KG1 (cell line): ENCODE results near the gene CELA2A.
"Not testable (repeated sequence)": the region's sequence is repeated elsewhere in the genome, so short reads cannot be mapped to it uniquely, and the experiment has no call there.

Experiments
- DNase-seq: peaks from one replicate; lab custom pipeline; 2025; lab: John Stamatoyannopoulos, UW

CELA2A gene

DNA sequence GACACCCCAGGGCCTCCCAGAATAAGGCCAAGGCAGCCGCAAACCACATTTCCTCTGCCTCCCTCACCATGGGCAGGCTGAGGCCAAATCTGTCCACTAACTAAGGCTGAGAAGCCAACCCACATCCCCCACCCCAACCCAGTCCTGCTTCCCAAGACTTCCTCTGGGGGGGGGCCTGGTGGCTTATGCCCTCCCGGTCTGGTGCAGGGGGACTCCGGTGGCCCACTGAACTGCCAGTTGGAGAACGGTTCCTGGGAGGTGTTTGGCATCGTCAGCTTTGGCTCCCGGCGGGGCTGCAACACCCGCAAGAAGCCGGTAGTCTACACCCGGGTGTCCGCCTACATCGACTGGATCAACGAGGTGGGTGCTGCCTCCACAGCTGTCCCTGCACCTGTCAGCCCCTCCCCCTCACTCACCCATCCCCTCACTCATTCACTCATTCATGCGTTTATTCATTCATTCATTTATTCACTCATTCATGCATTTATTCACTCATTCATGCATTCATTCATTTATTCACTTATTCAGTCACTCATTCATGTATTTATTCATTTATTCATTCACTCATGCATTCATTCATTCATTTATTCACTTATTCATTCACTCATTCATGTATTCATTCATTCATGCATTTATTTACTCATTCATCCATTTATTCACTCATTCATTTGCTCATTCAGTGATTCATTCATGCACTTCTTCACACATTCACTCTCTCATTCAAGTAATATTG is 11.0 kb upstream of the CELA2A start:
- DNase-seq = no peak

DNA sequence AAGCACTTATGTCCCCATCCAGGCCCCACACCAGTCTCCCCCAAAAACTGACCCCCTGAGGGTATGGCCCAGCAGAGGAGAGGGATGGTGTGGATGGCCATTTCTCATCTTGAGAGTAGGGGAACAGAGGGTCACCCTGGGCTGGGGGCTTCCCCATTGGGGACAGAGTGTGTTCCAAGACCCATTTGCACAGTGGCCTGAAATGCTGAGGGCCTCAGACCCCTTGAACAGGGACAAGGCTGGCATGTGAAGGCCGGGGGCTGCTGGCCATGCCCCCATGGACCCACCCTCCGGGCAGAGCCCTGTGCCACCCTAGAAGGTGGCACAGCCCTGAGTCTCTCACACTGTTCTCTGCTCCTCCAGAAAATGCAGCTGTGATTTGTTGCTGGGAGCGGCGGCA is 10.3 kb upstream of the CELA2A start:
- DNase-seq = no peak

- DNase-seq = no peak
These were observed 7.6 kb upstream of the CELA2A start for GRCh38 chr1:15448877-15449462.

GRCh38 chr1:15449567-15449966 is 7.0 kb upstream of the CELA2A start:
- no peak for DNase-seq

GRCh38 chr1:15451014-15451722 is 5.4 kb upstream of the CELA2A start:
- no peak for DNase-seq

DNA sequence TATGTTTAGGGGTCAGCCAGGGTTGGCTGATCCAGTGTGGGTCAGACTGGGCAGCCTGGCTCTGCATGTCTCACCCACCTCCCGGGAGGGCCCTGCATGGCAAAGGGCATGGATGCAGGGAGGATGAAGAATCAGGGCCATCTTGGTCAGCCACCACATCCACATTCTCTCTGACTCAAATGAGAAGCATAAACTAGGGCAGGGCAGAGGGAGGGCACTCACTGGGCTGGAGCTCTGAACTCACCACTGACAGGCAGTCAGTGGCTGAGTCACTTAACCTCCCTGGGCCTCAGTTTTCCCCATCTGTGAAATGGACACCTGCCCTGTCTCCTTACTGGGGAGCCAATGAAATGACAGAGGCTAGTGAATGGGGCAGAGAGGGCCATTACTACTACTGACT is 4.3 kb upstream of the CELA2A start:
- no peak for DNase-seq

DNA sequence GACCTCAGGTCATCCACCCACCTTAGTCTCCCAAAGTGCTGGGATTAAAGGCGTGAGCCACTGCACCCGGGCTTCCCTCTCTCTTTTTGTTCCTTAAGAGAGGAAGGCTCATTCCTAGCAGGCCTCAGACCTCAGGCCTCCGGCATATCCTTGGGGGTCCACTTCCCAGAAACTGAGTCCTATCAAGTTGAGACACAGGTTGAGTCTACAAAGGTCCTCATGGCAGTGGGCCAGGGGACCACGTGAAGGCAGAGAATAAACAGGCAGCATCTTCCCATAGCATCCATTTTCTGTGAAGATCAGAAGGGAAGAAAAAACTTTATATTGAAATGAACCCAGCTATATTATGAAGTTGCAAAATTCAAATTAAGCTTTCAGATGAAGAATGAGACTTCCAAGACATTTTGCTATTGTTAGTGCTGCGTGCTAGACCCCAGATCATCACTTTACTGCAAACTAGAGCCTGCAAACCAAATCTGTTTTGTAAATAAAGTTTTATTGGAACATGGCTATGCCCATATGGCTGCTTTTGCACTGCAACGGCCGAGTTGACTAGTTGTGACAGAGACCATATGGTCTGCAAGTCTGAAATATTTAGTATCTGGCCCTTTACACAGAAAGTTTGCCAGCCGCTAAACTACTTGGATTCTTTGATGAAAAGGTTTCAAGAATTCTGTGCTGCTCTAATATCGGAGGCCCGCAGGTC is 3.5 kb upstream of the CELA2A start:
- DNase-seq = no peak

- DNase-seq = no peak
These were observed 2.8 kb upstream of the CELA2A start for GRCh38 chr1:15453734-15454133.

- DNase-seq = no peak
These were observed 2.3 kb upstream of the CELA2A start for GRCh38 chr1:15454256-15454655.

DNA sequence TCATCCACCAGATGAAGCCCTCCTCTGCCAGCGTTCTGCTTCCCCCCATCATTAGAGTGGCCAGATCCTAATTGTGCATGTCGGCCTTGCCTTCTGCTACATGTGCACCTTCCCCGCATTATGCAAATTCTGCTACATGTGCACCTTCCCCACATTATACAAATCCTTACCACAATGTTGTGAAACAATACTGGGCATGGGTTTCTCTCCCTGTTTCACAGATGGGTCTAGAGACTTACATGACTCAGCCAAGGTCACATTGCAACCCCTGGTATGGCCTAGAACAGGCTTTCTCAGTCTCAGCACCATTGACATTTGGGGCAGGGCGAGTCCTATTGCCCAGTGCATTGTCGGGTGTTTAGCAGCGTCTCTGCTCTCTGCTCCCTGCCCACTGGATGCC is 1.0 kb upstream of the CELA2A start:
- no peak for DNase-seq

DNA sequence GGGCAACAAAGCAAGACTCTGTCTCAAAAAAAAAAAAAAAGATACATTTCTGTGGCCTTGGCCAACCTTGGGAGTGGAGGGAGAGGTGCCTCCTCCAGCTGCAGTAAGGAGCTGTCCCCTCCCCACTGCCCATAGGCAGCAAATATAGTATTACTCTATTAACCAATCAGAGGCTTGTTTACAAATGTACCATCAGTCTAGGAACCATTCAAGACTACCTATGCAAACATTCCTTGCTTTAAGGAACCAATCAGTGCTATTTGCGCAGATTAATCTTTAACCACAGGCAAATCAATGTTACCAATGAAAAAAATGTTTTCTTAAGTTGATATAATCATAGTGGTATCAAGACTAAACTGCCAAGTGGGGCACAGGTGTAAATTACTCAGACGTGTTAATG is 1.1 kb downstream of the CELA2A start:
- no peak for DNase-seq

DNA sequence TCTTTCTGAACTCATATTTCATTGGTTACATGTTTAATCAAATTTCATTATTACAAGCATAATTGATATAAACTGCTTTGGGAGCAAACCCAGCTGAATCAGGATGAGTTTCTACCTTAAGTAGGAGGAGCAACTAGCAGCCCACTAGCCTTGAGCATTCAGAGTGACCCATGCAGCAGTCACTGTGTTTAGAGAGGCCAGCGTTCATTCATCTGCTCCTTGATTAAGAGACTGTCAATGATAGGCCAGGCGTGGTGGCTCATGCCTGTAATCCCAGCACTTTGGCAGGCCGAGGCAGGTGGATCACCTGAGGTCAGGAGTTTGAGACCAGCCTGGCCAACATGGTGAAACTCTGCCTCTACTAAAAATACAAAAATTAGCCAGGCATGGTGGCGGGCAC is 1.9 kb downstream of the CELA2A start:
- not testable (repeated sequence) for DNase-seq

GRCh38 chr1:15459771-15460707 is 3.5 kb downstream of the CELA2A start:
- DNase-seq = no peak

- no peak for DNase-seq
These were observed 4.2 kb downstream of the CELA2A start for GRCh38 chr1:15460708-15461095.

GRCh38 chr1:15463064-15463800 is 6.7 kb downstream of the CELA2A start:
- DNase-seq = not testable (repeated sequence)

- DNase-seq = not testable (repeated sequence)
These were observed 7.4 kb downstream of the CELA2A start for GRCh38 chr1:15463926-15464322.

DNA sequence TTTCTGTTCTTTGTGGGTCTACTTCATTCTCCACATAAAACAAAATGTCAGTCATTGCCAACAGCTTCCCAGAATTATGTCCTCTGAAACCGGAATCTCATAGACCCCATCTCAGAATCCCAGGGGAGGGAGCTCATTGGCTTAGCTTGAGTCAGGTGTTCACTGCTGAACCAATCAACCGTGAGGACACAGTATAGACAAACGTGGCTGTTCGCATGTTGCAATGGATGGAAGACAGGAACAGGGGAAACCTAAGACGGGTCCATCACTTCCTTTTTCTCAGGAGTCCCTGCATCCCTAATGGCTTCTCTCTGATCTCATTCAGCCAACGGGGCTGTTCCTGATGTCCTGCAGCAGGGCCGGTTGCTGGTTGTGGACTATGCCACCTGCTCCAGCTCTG is 9.1 kb downstream of the CELA2A start:
- no peak for DNase-seq

DNA sequence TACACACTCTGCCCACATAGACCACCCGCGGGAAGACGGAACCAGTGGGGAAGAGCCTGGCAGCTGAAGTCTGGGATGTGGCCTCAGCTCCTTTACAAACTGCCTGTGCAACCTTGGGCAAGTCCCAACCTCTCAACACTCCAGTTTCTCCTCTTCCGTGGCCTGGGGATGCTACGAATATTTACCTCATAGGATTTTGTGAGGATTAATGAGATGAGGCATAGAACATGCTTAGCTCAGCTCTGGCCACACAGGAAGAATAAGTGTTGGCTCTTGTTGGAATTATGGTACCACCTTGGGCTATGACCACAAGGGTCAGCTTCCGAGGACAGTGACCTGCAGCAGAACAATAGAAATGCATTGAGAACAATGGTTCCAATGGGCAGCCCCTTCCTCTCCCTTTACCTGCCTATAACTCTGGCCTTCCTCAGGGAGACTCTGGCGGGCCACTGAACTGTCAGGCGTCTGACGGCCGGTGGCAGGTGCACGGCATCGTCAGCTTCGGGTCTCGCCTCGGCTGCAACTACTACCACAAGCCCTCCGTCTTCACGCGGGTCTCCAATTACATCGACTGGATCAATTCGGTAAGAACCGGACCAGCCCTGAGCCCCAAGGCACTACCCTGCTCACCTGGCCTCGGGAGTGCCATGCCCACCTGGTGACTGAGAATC is 10.6 kb downstream of the CELA2A start:
- DNase-seq = not testable (repeated sequence)

DNA sequence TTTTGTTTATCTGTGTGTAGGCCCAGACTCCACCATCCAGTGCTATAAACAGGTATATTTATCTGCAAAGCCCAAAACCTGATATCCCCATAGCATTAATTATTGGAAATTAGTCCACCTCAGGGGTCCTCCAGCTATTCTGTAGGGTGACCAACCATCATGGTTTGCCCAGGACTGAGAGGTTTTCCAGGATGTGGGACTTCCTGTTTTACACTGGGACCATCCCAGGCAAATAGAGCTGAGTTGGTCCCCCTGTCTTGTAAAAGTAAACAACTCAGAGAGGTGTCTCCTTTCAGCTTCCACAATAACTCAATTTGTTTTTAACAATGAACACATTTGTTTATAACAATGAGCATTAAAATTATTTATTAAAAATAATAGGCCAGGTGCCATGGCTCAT is 11.6 kb downstream of the CELA2A start:
- no peak for DNase-seq

DNA sequence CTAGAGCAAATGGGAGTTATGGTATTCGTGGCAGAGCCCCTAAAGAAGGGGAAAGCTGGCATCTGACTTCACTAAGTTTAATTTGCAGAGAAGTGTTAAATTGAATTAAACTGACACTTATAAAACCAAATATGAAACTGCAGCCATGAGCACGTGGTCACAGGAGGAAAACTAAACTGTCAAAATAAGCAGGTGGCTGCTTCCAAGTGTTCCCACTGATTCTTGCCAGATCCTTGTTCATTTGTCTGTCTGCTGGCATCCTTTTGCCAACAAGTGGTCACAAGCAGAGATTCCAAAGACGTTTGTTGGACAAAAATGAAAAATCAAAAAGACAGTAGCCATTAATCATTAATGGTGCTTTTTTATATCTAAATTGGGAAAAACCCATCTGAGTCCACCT is 12.8 kb downstream of the CELA2A start:
- DNase-seq = no peak
